HEK293 (cell line): ENCODE results near the gene NDUFS7.

Experiments
- CTCF ChIA-PET: fragments of 350-600 bp; formaldehyde crosslinking; extraction: SDS; loops from one replicate; lab custom pipeline; 2021; ENCODE audit warnings: antibody characterized with exemption; lab: Yijun Ruan, JAX
- POLR2A ChIA-PET: fragments of 300-600 bp; formaldehyde crosslinking; extraction: SDS; loops from one replicate; lab custom pipeline; 2020; ENCODE audit warnings: antibody characterized with exemption, inconsistent platforms; lab: Yijun Ruan, JAX
- H3K27ac ChIP-seq: fragments of 200-500 bp; sonication (Bioruptor generic); 2 replicates; pipeline ENCODE4 v1.5.1; 2014; ENCODE audit warnings: low read depth, low read length, control low read depth, inconsistent platforms; ENCODE audit errors: extremely low read depth
- H3K36me3 ChIP-seq, 2 experiments: fragments of 200-500 bp in 1 of 2; sonication (Bioruptor generic) in 1 of 2; 1 replicate in 1 of 2; 2 replicates in 1 of 2; pipeline ENCODE4 v1.5.1; 2014 to 2017; ENCODE audit warnings: inconsistent platforms in 2 of 2, low read length in 2 of 2; ENCODE audit not compliant: control insufficient read depth in 2 of 2, insufficient read depth in 1 of 2
- H3K4me1 ChIP-seq: fragments of 200-500 bp; sonication (Bioruptor generic); 2 replicates; pipeline ENCODE4 v1.5.1; 2014; ENCODE audit warnings: mild to moderate bottlenecking, low read length, inconsistent platforms; ENCODE audit not compliant: control insufficient read depth, insufficient read depth
- H3K4me3 ChIP-seq: 2 replicates; pipeline ENCODE4 v1.5.1; 2011; ENCODE audit warnings: low read depth, mild to moderate bottlenecking, control low read depth, low read length, moderate library complexity
- H3K9me3 ChIP-seq: fragments of 200-500 bp; sonication (Bioruptor generic); 2 replicates; pipeline ENCODE4 v1.5.1; 2014; ENCODE audit warnings: low read depth, low read length, inconsistent platforms; ENCODE audit not compliant: control insufficient read depth, insufficient read depth
- ATF2 ChIP-seq: fragments of 450-650 bp; formaldehyde crosslinking; IDR thresholded peaks from 2 replicates; pipeline ENCODE4 v1.5.1; 2016; ENCODE audit warnings: missing biosample characterization, missing genetic modification characterization, low read depth
- EGR2 ChIP-seq: fragments of 450-650 bp; formaldehyde crosslinking; IDR thresholded peaks from 2 replicates; pipeline ENCODE4 v1.5.1; 2016; ENCODE audit warnings: low read depth, missing biosample characterization, missing genetic modification characterization
- GLIS1 ChIP-seq: fragments of 450-650 bp; formaldehyde crosslinking; IDR thresholded peaks from 2 replicates; pipeline ENCODE4 v1.5.1; 2016; ENCODE audit warnings: missing biosample characterization, missing genetic modification characterization
- HOXA7 ChIP-seq: sonication (generic); formaldehyde crosslinking; IDR thresholded peaks from 2 replicates; pipeline ENCODE4 v1.8.1; 2022; ENCODE audit warnings: missing genetic modification reagents, borderline replicate concordance
- PRDM6 ChIP-seq: fragments of 450-650 bp; formaldehyde crosslinking; IDR thresholded peaks from 2 replicates; pipeline ENCODE4 v1.5.1; 2017; ENCODE audit warnings: missing biosample characterization, missing genetic modification characterization
- REST ChIP-seq: fragments of 450-650 bp; formaldehyde crosslinking; IDR thresholded peaks from 2 replicates; pipeline ENCODE4 v1.5.1; 2016; ENCODE audit warnings: missing biosample characterization, missing genetic modification characterization
- SP3 ChIP-seq: fragments of 450-650 bp; formaldehyde crosslinking; IDR thresholded peaks from 2 replicates; pipeline ENCODE4 v1.5.1; 2016; ENCODE audit warnings: missing biosample characterization, missing genetic modification characterization
- SP7 ChIP-seq: fragments of 450-650 bp; formaldehyde crosslinking; IDR thresholded peaks from 2 replicates; pipeline ENCODE4 v1.5.1; 2016; ENCODE audit warnings: missing biosample characterization, missing genetic modification characterization
- TSHZ1 ChIP-seq: fragments of 450-650 bp; formaldehyde crosslinking; IDR thresholded peaks from 2 replicates; pipeline ENCODE4 v1.5.1; 2016; ENCODE audit warnings: missing biosample characterization, missing genetic modification characterization, borderline replicate concordance
- ZEB2 ChIP-seq: fragments of 450-650 bp; formaldehyde crosslinking; IDR thresholded peaks from 2 replicates; pipeline ENCODE4 v1.5.1; 2016; ENCODE audit warnings: missing biosample characterization, missing genetic modification characterization
- ZFHX2 ChIP-seq: fragments of 450-650 bp; formaldehyde crosslinking; conservative IDR thresholded peaks from 2 replicates; pipeline ENCODE4 v1.5.1; 2016; ENCODE audit warnings: missing biosample characterization, missing genetic modification characterization
- ZIC2 ChIP-seq: fragments of 450-650 bp; formaldehyde crosslinking; IDR thresholded peaks from 2 replicates; pipeline ENCODE4 v1.5.1; 2016; ENCODE audit warnings: missing biosample characterization, missing genetic modification characterization
- ZNF19 ChIP-seq: fragments of 450-650 bp; formaldehyde crosslinking; IDR thresholded peaks from 2 replicates; pipeline ENCODE4; 2016; ENCODE audit warnings: missing biosample characterization, missing genetic modification characterization, low read depth
- ZNF48 ChIP-seq: fragments of 450-650 bp; formaldehyde crosslinking; IDR thresholded peaks from 2 replicates; pipeline ENCODE4 v1.5.1; 2016; ENCODE audit warnings: missing biosample characterization, missing genetic modification characterization
- ZNF692 ChIP-seq: fragments of 450-650 bp; formaldehyde crosslinking; IDR thresholded peaks from 2 replicates; pipeline ENCODE4 v1.5.1; 2016; ENCODE audit warnings: missing biosample characterization, missing genetic modification characterization
- TF ChIP-seq, protein P1 (sequence below): fragments of 450-650 bp; formaldehyde crosslinking; IDR thresholded peaks from 2 replicates; pipeline ENCODE4 v1.5.1; 2017; ENCODE audit warnings: missing biosample characterization, missing genetic modification characterization
- TF ChIP-seq, protein P2 (sequence below): fragments of 450-650 bp; formaldehyde crosslinking; IDR thresholded peaks from 2 replicates; pipeline ENCODE4 v1.5.1; 2016; ENCODE audit warnings: missing biosample characterization, missing genetic modification characterization
- TF ChIP-seq, protein P3 (sequence below): fragments of 450-650 bp; formaldehyde crosslinking; IDR thresholded peaks from 2 replicates; pipeline ENCODE4 v1.5.1; 2016; ENCODE audit warnings: missing biosample characterization, missing genetic modification characterization, borderline replicate concordance

NDUFS7 gene

DNA sequence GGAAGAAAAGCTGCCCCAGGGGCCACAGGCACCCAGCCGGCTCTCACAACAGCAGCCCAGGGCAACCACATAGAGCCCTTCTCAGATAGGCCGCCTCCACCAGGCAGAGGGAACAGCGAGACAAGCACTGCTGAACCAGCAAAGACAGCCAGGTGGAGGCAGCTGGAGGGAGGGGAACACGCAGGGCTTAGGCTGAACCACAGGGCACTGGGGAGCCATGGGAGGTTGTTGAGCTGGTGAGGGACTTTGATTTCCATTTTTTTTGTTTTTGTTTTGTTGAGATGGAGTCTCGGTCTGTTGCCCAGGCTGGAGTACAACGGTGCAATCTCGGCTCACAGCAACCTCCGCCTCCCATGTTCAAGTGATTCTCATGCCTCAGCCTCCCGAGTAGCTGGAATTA, 14.1 kb downstream of the NDUFS7 start (continued):
- TF ChIP-seq TSHZ1 (no peak), REST (no peak), ZIC2 (tag by site-specific recombination) (no peak), ZNF19 (tag by site-specific recombination) (no peak), SP7 (tag by site-specific recombination) (no peak), HOXA7 (CRISPR knock-in tag) (no peak)
- TF ChIP-seq, protein P1, sequence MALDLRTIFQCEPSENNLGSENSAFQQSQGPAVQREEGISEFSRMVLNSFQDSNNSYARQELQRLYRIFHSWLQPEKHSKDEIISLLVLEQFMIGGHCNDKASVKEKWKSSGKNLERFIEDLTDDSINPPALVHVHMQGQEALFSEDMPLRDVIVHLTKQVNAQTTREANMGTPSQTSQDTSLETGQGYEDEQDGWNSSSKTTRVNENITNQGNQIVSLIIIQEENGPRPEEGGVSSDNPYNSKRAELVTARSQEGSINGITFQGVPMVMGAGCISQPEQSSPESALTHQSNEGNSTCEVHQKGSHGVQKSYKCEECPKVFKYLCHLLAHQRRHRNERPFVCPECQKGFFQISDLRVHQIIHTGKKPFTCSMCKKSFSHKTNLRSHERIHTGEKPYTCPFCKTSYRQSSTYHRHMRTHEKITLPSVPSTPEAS, result no peak

- no peaks in the 10 kb centered on the region for H3K9me3 ChIP-seq
- CTCF ChIA-PET, result no interaction called here
- POLR2A ChIA-PET, result interaction anchor here (2.4 kb wide), 1 partner anchor 130 kb away, joined by 7 read pairs; the partner anchor contains the start of gene CIRBP
- peaks cover 0 to 24% of the 10 kb centered on the region in 2 experiments; a peak in 1 of 3 replicates for H3K36me3 ChIP-seq
- H3K4me1 ChIP-seq, result no peaks in the 10 kb centered on the region
- H3K4me3 ChIP-seq, result no peak overlapping the region
- H3K27ac ChIP-seq, result no peak overlapping the region
- TF ChIP-seq GLIS1 (tag by site-specific recombination), result peak; percentile 1; the same call in 1 of the 2 replicates
- no peak for TF ChIP-seq ZNF48 (tag by site-specific recombination)
- TF ChIP-seq ATF2 (tag by site-specific recombination), result no peak
- TF ChIP-seq, protein P2, sequence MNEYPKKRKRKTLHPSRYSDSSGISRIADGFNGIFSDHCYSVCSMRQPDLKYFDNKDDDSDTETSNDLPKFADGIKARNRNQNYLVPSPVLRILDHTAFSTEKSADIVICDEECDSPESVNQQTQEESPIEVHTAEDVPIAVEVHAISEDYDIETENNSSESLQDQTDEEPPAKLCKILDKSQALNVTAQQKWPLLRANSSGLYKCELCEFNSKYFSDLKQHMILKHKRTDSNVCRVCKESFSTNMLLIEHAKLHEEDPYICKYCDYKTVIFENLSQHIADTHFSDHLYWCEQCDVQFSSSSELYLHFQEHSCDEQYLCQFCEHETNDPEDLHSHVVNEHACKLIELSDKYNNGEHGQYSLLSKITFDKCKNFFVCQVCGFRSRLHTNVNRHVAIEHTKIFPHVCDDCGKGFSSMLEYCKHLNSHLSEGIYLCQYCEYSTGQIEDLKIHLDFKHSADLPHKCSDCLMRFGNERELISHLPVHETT, result no peak
- 0 out of 2 replicates have a peak, but pooled peaks have one; percentile 27 for TF ChIP-seq EGR2 (tag by site-specific recombination)
- peak; percentile 22 for TF ChIP-seq ZFHX2 (tag by site-specific recombination)
- TF ChIP-seq ZEB2 (tag by site-specific recombination), result no peak
- TF ChIP-seq ZNF692 (tag by site-specific recombination), result no peak
- no peak for TF ChIP-seq SP3 (tag by site-specific recombination)
- TF ChIP-seq, protein P3, sequence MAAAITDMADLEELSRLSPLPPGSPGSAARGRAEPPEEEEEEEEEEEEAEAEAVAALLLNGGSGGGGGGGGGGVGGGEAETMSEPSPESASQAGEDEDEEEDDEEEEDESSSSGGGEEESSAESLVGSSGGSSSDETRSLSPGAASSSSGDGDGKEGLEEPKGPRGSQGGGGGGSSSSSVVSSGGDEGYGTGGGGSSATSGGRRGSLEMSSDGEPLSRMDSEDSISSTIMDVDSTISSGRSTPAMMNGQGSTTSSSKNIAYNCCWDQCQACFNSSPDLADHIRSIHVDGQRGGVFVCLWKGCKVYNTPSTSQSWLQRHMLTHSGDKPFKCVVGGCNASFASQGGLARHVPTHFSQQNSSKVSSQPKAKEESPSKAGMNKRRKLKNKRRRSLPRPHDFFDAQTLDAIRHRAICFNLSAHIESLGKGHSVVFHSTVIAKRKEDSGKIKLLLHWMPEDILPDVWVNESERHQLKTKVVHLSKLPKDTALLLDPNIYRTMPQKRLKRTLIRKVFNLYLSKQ (tag by site-specific recombination), result no peak
- TF ChIP-seq PRDM6 (tag by site-specific recombination), result no peak
These were observed 15.4 kb downstream of the NDUFS7 start for GRCh38 chr19:1399079-1399478.
